HFF-Myc (cell line): Measurements from ENCODE around the gene ZNF346.
A peak's percentile ranks its signal among the peaks of the same experiment; 100 is the strongest.

Experiments used
- DNase-seq: peaks from one replicate; pipeline ENCODE4 v3.0.0-alpha.2; 2011; ENCODE audit warnings: low read depth; ENCODE audit errors: extremely low read depth
- H3K4me3 ChIP-seq: replicated peaks from 2 replicates; pipeline ENCODE4 v1.5.1; 2011; ENCODE audit warnings: low read depth, mild to moderate bottlenecking, control low read depth, low read length
- TF ChIP-seq, protein P1 (sequence below): IDR thresholded peaks from 2 replicates; pipeline ENCODE4 v1.5.1; 2012; ENCODE audit warnings: mild to moderate bottlenecking, low read depth, low read length, control low read depth; ENCODE audit errors: missing control alignments

ZNF346 gene

DNA sequence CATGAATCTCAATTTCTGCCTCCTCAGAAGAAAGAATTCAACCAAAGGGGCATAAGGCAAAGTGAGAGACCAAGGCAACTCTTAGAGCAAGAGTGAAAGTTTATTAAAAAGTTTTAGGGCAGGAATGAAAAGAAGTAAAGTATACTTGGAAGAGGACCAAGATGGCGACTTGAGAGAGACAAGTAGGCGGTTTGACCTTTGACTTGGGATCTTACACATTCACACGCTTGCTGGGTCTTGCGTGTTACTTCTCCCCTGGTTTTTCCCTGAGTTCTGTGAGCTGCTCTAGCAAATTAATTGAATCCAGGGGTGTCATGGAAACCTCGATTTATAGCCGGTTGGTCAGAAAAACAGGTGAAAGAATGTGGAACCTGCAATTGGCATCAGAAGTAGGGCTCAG is 7.0 kb downstream of the ZNF346 start:
- TF ChIP-seq, protein P1, sequence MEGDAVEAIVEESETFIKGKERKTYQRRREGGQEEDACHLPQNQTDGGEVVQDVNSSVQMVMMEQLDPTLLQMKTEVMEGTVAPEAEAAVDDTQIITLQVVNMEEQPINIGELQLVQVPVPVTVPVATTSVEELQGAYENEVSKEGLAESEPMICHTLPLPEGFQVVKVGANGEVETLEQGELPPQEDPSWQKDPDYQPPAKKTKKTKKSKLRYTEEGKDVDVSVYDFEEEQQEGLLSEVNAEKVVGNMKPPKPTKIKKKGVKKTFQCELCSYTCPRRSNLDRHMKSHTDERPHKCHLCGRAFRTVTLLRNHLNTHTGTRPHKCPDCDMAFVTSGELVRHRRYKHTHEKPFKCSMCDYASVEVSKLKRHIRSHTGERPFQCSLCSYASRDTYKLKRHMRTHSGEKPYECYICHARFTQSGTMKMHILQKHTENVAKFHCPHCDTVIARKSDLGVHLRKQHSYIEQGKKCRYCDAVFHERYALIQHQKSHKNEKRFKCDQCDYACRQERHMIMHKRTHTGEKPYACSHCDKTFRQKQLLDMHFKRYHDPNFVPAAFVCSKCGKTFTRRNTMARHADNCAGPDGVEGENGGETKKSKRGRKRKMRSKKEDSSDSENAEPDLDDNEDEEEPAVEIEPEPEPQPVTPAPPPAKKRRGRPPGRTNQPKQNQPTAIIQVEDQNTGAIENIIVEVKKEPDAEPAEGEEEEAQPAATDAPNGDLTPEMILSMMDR, result no peak
- no peak for DNase-seq

DNA sequence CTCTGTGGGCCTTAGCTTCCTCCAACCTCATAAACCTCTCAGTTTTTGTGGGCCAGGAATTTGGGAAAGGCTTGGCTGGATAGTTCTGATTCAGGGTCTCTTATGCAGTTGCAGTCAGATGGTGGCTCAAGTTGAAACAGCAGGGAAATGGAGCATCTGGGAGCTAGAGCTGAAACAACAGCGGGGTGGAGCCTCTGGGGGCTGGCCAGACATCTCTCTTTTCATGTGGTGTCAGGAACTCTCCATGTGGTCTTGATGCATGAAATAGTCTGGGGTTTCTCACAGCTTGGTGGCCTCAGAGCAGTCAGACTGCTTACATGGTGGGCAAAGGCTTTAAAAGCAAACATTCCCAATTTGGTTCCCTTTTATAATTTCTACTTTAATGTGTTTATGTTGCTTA is 13.5 kb downstream of the ZNF346 start:
- peak; percentile 24 for DNase-seq
- TF ChIP-seq, protein P1, result no peak
- no peak overlapping the region for H3K4me3 ChIP-seq

More for the DNA sequence above, 7.0 kb downstream of the ZNF346 start:
- no peak overlapping the region for H3K4me3 ChIP-seq

DNA sequence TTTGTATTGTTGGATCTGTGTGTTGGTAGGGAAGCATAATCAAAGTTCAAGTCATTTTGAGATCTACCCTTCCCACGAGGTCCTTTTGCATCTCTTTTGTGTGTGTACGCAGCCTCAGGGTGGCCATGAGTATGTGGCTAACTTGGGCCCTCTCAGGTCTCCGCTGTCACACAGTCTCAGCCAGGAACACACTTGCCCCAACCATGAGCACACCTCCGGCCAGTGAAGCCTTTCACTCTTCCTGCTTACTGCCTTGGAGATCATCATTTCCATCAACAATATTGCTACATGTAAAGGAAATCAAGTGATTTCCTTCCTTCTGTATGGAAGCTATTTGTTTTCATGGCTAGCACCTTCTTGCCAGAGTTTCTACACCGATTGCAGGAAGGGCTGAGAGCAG is 13.9 kb downstream of the ZNF346 start:
- TF ChIP-seq, protein P1, result no peak

DNA sequence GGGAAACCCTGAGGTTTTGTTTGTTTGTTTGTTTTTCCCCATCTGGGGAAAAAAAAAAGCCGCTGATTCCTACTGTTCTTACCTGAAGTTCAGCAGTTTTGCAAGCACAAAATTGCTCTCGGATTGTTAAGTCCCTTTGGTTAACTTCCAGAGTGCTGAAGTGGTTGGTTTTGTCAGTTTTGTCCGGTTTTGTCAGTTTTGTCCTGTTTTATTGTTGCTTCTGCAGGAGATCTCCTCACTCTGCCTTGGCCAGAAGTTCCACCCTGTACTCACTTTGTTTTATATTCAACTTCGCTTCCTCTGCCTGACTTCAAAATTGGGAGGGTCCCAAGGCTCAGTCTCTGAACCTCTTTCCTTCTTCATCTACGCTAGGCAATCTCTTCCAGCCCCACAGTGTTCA is 14.4 kb downstream of the ZNF346 start:
- no peak overlapping the region for H3K4me3 ChIP-seq
- DNase-seq, result no peak
- TF ChIP-seq, protein P1, result no peak

More for the DNA sequence above, 13.9 kb downstream of the ZNF346 start:
- no peak for DNase-seq
- H3K4me3 ChIP-seq, result no peak overlapping the region

DNA sequence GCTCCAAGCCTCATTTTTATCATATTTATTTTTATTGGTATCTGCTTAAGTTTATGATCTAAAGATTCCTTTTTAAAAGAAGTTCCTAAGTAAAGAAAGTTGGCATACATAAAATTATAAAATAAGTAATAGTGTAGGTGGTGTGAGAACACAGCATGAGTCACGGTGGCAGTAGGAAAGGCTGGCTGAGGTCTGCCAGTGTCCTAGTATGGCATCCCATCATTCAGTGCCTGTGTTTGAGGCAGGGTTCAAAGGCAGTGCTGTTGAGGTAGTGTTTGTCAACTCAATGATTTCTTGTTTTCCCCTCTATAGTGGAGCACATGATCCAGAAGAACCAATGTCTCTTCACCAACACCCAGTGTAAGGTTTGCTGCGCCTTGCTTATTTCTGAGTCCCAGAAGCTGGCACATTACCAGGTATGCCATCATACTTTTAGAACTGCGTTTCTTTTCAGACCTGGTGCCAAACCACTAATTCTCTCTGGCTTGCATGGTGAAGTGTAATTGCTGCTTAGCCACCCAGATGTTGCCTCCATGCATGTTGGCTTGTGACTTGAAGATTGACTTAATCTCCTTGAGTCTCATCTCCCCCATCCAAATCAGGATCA is 18.4 kb downstream of the ZNF346 start:
- no peak for DNase-seq
- TF ChIP-seq, protein P1, result no peak
- no peak overlapping the region for H3K4me3 ChIP-seq

- H3K4me3 ChIP-seq, result no peak overlapping the region
- no peak for DNase-seq
- TF ChIP-seq, protein P1, result no peak
Observed at GRCh38 chr5:177041936-177042335, 19.4 kb downstream of the ZNF346 start.

DNA sequence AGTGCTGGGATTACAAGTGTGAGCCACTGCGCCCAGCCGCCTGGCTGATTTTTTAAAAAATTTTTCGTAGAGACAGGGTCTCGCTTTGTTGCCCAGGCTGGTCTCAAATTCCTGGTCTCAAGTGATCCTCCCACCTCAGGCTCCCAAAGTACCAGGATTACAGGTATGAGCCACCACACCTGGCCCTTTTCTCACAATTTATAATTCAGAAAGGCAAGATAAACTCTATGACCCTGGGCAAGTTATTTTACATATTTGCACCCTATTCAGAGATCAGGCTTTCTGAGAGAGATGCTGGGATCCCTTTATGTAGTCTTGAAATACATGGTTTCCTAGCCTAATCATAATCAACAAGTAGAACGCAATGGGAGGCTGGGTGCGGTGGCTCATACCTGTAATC is 20.6 kb downstream of the ZNF346 start:
- H3K4me3 ChIP-seq, result no peak overlapping the region
- TF ChIP-seq, protein P1, result no peak
- DNase-seq, result no peak
